ENCODE measurements around the gene USO1.
"Not testable (repeated sequence)": the region's sequence is repeated elsewhere in the genome, so short reads cannot be mapped to it uniquely, and the experiment has no call there.

The USO1 gene

DNA sequence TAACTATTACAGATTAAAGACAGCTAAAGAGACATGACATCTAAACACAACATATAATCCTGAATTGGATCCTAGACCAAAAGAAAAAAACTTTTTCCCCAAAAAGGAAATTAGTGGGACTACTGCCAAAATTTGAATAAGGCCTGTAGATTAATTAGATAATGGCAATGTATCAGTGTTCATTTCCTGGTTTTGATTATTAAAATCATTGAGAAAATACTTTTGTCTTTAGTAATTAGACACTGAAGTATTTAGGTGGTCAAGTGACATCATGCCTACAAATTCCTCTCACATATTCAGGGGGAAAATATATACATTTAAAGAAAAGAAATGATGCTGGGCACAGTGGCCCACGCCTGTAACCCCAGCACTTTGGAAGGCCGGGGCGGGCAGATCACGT lies 10.4 kb upstream of the USO1 start:
- no peak for DNase-seq (ENCODE audit: low read depth)

DNA sequence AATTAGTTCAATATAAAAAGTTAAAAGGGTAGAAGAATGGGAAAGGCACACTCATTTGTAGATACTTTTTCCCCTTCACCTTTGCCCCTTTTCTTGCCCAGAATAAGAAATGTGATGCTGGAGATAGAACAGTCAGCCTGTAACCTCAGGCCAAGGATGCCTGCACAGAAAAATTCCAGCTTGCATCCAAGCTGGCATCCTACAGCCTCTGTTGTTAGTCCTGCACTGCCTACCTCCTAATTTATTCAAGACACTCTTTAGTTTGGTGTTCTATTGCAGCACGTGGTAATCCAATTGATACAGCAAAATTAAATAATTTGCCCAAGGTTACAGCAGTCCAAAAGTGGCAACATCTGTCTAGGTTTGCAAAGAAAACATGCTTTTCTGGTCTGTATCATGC lies 9.7 kb upstream of the USO1 start:
- no peak for DNase-seq (ENCODE audit: low read depth)

DNA sequence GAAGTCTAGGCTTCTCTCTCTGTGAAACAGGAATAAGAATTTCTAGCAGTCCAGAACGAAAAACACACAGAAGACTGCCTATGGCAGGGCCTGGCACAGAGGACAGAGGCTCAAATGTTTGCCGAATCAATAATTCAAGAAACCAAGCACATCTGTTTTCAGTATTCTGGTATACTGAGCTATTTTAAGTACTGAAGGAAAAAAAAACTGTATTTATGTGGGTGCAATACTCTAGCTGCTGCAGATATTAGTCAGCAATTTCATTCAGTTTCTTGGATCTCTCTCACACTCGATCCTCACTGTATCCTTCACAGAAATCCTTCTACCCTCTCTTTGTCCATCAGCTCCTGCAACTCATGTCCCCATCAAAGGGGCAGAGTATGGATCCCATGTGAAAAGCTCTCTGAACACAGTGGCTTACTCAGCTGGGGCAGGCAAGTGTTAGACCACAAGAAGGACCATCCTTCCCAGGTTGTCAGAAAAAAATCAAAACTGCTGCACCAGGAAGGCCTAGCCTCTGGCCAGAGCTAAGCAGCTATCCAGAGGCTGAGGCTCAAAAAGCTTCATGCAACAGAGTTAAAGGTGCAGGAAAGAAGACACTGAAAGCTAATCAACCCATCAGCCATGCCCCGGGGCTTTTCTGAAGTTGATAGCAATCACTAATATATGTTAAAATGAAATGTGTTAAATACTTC lies 9.1 kb upstream of the USO1 start:
- DNase-seq (ENCODE audit: low read depth), result peak; percentile 47

DNA sequence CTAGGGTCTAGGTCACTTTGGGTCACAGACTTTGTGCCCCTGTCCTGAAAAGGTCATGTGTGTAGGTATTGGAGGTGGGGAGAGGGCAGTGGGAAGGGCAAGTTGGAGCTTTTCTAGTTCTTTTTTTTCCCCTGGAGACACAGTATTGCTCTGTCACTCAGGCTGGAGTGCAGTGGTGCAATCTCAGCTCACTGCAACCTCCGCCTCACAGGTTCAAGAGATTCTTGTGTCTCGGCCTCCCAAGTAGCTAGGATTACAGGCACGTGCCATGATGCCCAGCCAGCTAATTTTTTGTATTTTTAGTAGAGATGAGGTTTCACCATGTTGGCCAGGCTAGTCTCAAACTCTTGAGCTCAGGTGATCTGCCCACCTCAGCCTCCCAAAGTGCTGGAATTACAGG lies 8.3 kb upstream of the USO1 start:
- DNase-seq (ENCODE audit: low read depth), result not testable (repeated sequence)

DNA sequence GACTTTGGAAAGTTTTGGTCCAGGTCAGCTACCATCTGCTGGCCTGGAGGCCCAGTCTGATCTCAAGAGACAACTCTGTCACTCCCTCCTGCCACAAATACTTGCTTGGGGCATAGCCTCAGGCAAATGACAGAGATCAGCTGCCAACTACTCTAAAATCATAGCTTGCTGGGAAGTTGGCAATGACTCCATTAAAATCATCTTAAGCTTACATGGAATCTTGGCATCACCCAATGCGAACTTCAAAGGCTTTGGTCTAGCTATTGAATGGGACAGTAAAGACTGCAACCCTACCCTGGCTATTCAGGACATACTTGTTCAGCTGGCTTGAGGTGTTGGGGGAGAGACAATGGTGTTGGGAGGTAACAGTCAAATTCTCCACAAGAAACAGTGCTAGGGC lies 7.0 kb upstream of the USO1 start:
- DNase-seq (ENCODE audit: low read depth), result no peak

DNA sequence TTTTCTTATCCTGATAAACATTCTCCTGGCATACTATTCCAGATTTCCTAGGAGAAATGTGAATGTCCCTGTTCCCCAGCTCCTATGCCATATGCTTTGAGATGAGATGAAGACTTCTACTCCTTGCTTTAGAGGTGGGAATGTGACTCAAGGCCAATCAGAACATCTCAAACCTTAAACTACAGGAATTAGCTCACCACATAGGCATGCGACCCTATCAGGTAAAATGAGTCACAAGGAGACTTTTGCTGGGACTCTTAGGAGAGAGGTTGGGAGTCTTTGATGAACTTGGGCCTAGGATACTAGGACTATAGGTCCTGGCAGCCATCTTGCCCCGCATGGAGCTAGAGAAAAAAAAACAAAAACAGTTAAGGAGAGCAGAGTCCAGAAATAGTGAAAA lies 5.8 kb upstream of the USO1 start:
- DNase-seq (ENCODE audit: low read depth), result peak; percentile 24

DNA sequence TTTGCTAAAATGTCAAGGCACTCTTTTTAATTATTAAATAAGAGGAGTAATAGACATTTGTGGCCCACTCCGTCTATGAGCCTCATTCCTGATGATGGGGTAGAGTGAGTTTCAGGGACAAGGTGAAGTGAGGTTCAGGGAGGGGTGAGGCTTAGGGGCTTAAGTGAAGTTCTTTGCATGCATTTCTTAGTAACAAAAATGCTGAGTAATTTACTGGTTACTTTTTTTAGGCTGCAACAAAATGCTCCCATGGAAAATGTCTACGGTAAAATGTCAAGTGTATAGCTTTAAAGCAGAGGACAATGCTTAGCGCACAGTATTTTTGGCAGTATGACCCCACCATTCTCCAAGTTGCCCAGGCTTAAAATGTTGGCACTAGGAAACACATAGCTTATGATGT lies 2.0 kb upstream of the USO1 start:
- no peak for DNase-seq (ENCODE audit: low read depth)

DNA sequence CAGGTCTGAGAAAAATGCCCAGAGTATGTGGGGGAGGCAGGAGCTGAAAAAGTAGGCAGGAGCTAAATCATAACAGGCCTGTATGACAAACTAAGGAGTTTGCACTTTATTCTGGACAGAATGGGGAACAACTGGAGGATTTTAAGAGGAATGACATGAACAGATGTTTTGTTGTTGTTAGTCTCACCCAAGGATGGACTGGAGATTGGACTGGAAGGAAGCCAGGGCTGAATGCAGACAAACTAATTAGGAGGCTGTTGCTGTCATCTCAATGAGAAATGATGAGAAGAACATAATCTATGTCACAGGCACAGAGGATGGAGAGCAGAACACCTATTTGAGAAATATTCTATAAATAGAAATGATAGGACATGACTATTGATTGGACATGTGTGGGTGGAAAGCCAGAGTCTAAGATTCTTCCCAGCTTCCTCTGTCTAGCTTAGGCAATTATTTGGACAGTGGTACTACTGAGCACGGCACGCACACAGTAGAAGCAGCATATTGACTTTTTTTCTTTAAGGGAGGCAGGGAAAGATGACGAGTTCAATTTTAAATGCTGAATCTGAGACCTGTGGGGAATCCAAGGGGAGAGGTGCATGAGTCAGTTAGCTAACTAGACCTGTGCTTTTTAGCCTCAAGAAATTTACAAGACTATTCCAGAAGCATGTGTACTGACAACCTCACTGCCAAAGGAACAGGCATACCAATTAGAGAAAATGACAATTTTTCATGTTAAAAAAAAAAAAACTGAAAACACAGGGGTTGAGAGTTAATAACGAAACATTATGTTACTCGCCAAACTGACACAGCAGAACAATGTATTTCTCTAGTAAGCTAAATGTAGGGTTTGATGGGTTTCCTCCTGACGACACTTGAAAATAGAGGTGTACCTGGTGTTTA lies 963 bp upstream of the USO1 start:
- DNase-seq (ENCODE audit: low read depth), result peak; percentile 35

DNA sequence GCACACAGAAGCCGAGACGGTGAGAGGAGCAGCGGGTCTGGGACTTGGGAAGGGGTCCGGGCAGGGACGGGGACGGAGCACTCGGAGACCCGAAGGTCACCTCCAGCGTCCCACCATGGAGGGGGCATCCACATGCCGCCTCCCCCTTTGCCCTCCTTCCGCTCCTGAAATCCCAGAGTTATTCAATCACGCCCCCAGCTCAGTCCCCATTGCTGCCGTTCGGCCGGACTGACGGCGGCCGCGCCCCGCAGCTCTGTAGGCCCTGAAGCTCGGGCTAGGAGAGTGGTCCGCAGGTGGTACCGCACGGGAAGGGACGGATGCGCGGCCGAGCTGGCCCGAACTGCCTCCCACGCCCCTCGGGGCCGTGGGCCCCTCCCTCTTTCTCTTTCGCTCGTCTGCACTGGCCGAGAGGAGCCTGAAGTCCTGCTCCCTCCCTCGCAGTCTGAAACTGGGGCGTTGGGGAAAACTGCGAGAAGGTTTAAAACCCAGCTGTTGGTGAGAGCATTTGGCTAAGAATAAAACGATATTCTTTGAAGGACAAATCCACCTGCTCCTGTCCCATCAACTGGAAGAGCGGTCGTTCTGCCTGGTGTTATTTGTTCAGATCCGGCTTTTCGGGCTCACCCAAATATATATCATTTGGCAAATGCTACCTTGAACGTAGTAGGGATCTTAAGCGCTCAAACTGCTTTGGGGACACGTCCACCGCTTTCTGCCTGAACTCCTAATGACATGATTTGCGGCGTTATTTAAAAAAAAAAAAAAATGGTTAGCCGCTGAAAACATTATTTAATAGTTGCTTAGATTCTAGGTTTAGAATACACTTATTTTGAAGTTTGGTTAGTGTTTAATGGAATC lies 719 bp downstream of the USO1 start:
- peak; percentile 76 for DNase-seq (ENCODE audit: low read depth)

DNA sequence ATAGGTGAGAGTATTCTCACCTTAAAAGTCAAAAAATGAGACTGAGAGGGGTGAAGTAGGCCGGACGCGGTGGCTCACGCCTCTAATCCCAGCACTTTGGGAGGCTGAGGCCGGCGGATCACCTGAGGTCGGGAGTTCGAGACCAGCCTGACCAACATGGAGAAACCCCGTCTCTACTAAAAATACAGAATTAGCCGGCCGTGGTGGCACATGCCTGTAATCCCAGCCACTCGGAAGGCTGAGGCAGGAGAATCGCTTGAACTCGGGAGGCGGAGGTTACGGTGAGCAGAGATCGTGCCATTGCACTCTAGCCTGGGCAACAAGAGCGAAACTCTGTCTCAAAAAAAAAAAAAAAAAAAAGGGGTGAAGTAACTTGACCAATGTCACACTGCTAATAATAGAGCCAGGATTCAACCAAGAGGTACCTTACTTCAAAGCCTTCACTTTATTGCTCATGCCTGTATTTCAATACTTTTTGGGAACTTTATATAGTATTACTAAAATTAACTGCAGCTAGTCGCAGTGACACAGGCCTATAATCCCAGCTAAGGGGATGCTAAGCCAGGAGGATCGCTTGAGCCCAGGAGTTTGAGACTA lies 1.7 kb downstream of the USO1 start:
- DNase-seq (ENCODE audit: low read depth), result not testable (repeated sequence)

DNA sequence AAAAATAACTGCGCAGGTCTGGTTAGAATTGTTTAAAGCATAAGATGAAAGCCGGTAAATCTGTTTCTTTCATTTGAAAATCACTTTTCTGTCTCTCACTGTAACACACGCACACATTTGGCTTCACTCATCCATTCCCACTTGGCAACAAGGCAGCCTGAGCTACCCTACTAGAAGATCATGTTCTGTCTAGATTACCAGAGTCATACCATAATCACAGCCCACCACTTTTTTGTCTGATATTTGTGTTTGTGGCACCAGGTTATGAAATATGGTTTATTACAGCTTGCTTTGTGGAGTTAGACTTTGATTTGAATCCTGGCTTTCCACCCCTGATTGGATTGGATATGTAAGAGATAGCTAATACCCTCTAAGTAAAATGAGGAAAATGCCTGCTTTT lies 2.2 kb downstream of the USO1 start:
- DNase-seq (ENCODE audit: low read depth), result peak; percentile 20

DNA sequence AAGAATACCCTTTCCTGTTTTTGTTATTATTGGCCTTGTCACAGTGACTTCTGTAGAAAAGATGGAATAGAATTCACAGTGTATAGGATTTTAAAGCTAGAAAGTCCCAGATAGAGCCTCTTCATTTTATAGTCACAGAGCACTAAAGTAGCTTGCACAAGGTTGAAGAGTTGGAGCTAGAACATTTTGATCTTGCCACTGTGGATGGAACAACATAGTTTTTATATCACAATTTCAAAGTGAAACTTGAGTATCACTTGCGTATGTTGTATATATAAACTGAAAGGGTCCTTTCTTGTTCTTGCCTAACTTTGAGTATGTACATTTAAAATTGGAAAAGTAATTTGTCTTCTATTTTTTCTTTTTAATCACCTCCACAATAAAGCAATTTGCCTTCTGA lies 2.7 kb downstream of the USO1 start:
- no peak for DNase-seq (ENCODE audit: low read depth)

DNA sequence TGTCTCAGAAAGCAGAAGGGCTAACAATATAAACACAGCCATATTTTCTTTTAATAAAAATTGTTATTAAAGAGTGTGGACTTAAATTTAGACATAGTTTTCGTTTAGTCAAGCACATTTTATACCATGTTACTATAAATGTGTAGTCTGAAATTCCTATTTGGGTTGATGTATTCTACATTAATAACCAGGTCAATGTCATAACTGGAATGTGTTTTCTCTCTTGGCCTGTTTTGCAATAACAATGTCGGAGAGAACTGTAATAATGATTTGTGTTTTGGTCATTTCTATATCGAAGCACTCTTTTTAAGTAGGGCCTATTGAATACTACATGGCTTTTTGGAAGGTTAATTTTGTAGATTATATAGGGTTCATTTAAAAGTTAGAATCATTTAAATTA lies 5.5 kb downstream of the USO1 start:
- peak; percentile 57 for DNase-seq (ENCODE audit: low read depth)

DNA sequence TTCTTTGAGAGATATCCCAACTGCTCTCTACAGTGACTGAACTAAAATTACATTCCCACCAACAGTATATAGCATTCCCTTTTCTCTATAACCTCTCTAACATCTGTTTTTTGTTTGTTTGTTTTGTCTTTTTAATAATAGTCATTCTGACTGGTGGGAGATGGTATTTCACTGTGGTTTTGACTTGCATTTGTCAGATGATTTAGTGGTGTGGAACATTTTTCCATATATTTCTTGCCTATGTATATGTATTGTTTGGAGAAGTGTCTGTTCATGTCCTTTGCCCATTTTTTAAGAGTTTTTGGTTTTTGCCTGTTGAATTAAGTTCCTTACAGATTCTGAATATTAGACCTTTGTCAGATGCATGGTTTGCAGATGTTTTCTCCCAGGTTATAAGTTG lies 9.0 kb downstream of the USO1 start:
- peak; percentile 37 for DNase-seq (ENCODE audit: low read depth)

DNA sequence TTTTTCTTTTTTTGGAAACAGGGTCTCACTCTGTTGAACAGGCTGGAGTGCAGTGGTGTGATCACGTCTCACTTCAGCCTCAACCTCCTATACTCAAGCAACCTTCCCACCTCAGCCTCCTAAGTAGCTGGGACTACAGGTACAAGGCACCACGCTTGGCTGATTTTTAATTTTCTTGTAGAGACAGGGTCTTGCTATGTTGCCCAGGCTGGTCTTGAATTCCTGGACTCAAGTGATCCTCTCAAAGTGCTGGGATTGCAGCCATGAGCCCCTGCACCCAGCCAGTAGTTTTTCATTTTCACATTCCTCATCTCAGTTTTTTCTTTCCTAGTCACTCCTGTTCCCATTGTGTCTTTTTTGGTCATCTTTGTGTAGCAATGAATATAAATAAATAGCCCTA lies 11.1 kb downstream of the USO1 start:
- DNase-seq (ENCODE audit: low read depth), result no peak

DNA sequence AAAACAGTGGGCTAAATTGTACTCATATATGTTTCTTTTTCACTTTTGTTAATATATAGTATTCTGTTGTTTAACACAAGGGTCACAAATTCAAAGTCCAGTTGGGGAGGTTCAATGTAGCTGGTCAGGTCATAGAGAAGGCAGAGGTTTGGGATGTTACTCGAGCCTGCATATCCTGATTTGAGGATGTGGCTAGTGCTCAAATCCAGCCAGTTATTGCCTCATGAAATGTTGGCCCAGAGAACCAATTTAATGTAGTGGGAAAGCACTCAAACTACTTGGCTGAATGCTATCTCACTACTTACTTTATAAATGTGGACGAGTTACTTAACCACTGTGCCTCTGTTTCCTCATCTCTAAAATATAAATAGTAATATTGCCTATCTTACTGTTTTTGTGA lies 12.5 kb downstream of the USO1 start:
- peak; percentile 11 for DNase-seq (ENCODE audit: low read depth)

DNA sequence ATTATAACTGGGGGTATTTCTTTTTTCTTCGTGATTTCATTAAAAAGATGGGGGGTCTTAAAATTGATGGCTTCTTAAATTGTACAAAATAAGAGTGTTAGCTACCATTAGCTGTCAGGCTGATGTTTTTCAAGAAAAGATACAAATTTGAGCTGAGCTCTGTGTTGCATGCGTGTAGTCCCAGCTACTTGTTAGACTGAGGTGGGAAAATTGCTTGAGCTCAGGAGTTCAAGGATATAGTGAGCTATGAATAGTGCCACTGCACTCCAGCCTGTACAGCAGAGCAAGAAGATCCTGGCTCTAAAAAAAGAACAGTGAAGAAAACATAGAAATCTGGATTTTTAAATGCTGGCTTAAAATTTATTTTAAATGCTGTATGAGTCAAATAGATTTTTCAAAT lies 13.0 kb downstream of the USO1 start:
- DNase-seq (ENCODE audit: low read depth), result no peak

DNA sequence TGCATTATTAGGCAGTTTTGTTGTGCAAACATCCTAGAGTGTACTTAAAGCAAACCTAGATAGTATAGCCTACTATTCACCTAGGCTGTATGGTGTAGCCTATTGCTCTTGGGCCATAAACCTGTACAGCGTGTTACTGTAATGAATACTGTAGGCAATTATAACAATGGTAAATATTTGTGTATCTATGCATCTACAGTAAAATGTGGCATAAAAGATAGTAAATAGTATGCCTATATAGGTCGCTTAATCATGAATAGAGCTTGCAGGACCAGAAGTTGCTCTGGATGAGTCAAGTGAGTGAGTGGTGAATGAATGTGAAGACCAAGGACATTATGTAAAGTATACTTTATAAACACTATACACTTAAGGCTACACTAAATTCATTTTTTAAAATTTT lies 16.6 kb downstream of the USO1 start:
- peak; percentile 27 for DNase-seq (ENCODE audit: low read depth)

DNA sequence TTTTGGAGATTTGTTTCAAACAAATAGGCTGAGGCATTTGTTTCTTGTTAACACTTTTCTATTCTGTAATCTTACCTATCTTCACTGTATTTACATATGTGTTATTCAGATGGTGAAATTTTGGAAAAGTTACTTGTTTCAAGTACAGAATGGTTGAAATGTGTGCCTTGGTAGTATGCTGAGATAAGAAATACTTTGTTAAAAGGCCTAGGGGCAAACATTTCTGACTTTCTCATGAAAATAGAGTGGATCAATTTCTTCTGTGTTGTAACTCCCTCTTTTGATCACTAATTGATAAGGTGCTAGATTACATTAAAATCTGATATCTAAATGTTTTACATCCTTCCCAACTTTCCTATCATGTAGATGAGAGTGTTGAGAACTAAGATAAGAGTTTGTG lies 18.1 kb downstream of the USO1 start:
- DNase-seq (ENCODE audit: low read depth), result no peak

DNA sequence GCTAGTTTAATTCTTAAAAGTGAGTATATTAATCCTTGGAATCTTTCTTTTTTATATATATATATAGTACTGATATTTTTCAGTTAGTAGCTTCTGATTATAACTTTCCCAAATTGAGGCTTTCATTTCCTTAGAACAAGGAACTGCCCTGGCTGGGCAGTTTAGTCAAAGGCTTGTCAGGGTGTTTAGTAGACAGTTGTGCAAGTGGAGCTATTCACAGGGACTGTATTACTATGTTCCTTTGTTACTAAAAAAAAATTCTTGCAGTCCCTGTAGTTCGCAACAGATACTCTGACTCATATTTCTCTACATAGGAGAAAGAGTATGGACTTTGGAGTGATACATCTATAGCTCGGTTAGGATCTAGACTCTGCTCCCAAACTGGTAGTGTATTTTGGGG lies 20.8 kb downstream of the USO1 start:
- DNase-seq (ENCODE audit: low read depth), result peak; percentile 83

DNA sequence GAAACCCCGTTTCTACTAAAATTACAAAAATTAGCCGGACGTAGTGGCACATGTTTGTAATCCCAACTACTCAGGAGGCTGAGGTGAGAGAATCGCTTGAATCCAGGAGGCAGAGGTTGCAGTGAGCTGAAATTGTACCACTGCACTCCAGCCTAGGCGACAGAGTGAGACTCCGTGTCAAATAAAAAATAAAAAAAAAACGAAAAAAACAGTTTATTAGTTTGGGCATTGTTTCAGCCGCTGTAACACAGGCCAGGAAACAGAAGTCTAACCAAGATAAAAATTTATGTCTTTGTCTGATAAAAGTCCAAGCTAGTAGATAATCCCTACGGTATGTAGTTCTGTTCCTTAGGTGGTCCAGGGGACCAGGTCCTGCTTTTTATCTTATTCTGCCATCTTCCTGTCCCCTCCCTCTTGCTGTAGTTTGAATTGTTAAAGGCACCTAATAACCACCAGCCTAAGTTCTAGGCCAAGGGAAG lies 21.4 kb downstream of the USO1 start:
- no peak for DNase-seq (ENCODE audit: low read depth)

DNA sequence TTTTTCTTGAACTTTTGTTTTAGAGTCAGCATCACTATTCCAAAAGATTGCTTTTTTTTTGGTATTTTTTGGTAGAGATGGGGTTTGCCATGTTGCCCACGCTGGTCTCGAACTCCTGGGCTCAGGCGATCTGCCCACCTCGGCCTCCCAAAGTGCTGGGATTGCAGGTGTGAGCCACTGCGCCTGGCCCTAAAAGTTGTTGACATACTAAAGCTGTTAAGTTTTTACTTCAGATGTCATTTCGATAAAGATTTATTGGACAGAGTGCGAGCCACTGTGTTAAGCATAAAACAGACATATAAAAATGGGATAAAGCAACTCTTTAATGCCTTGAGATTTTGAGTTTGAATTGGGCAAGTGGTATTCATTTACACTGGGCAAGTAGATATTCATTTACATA lies 28.3 kb downstream of the USO1 start:
- DNase-seq (ENCODE audit: low read depth), result no peak
